Fibroblast of mammary gland (primary cell): ENCODE results near the gene HNRNPH3.
A peak's percentile ranks its signal among the peaks of the same experiment; 100 is the strongest.
"Not testable (repeated sequence)": the region's sequence is repeated elsewhere in the genome, so short reads cannot be mapped to it uniquely, and the experiment has no call there.

Source experiments
- DNase-seq: peaks from one replicate; pipeline ENCODE4 v3.0.0-alpha.2; 2010; ENCODE audit warnings: low read depth
- H3K4me3 ChIP-seq: 2 replicates; pipeline ENCODE4 v1.5.1; 2011; ENCODE audit warnings: low read depth, mild to moderate bottlenecking, low read length, moderate library complexity; ENCODE audit not compliant: control insufficient read depth
- CTCF ChIP-seq: conservative IDR thresholded peaks from 2 replicates; pipeline ENCODE4 v1.5.1; 2011; ENCODE audit warnings: low read depth, low read length, inconsistent platforms; ENCODE audit not compliant: control insufficient read depth, insufficient read depth

The HNRNPH3 gene

DNA sequence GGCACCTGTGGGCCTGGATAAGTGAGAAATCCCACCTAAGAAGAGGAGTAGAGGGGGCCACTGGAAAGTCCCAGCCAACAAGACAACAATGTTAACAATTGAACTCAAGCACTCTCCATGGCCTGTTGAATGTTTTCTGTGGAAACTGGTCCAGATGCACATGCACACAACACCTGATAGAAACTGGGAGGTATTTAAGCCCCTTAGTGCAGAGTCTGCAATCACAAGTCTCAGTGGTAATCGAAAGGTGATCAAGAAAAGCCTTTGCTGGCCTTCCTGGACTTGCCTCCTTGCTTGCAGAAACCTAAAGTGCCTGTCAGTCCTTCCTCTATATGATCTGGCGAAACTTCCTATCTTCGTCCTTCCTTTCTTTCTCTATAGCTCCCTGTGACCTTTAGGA, 30.6 kb upstream of the HNRNPH3 start:
- no peak for TF ChIP-seq CTCF
- no peak for DNase-seq
- no peak overlapping the region for H3K4me3 ChIP-seq

GRCh38 chr10:68301790-68302502, 29.9 kb upstream of the HNRNPH3 start:
- H3K4me3 ChIP-seq: no peak overlapping the region
- peak; percentile 75 for DNase-seq
- peak; percentile 63 for TF ChIP-seq CTCF

DNA sequence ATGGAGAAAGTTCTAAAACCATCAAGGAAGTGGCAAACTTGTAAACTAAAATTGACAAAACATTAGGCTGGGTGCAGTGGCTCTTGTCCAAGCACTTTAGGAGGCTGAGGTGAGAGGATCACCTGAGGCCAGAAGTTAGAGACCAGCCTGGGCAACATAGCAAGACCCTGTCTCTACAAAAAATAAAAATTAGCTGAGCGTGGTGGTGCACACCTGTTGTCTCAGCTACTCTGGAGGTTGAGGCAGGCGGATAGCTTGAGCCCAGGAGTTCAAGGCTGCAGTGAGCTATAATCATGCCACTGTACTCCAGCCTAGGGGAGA, 29.4 kb upstream of the HNRNPH3 start:
- no peak overlapping the region for H3K4me3 ChIP-seq
- DNase-seq: no peak
- no peak for TF ChIP-seq CTCF

GRCh38 chr10:68302871-68303270, 29.0 kb upstream of the HNRNPH3 start:
- DNase-seq: no peak
- TF ChIP-seq CTCF: no peak
- H3K4me3 ChIP-seq: no peak overlapping the region

GRCh38 chr10:68303849-68304412, 27.9 kb upstream of the HNRNPH3 start:
- DNase-seq: no peak
- TF ChIP-seq CTCF: no peak
- H3K4me3 ChIP-seq: no peak overlapping the region

GRCh38 chr10:68305854-68306253, 26.0 kb upstream of the HNRNPH3 start:
- no peak for DNase-seq
- no peak overlapping the region for H3K4me3 ChIP-seq
- TF ChIP-seq CTCF: no peak

DNA sequence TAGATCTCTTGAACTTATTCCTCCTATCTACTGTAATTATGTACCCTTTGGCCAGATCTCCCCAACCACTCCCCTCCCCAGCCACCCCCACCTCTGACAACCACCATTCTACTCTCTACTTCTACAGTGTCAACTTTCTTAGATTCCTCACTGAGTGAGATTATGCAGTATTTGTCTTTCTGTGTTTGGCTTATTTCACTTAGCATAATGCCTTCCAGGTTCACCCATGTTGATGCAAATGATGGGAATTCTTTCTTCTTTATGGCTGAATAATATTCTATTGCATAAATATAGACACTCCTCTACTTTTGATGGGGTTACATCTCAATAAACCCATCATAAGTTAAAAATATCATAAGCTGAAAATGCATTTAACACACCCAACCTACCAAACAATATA, 21.3 kb upstream of the HNRNPH3 start:
- TF ChIP-seq CTCF: no peak
- H3K4me3 ChIP-seq: no peak overlapping the region
- no peak for DNase-seq

- not testable (repeated sequence) for DNase-seq, H3K4me3 ChIP-seq
Observed at GRCh38 chr10:68314930-68315329, 16.9 kb upstream of the HNRNPH3 start.
